AG09319 (cell line): ENCODE results near the gene SGMS1.

Source experiments
- DNase-seq: peaks from one replicate; pipeline ENCODE4 v3.0.0-alpha.2; 2010; ENCODE audit warnings: low read depth; ENCODE audit errors: extremely low read depth
- TF ChIP-seq, protein P1 (sequence below): IDR thresholded peaks from 2 replicates; pipeline ENCODE4 v1.5.1; 2011; ENCODE audit warnings: low read depth, mild to moderate bottlenecking, inconsistent platforms, low read length, moderate library complexity

The SGMS1 gene

DNA sequence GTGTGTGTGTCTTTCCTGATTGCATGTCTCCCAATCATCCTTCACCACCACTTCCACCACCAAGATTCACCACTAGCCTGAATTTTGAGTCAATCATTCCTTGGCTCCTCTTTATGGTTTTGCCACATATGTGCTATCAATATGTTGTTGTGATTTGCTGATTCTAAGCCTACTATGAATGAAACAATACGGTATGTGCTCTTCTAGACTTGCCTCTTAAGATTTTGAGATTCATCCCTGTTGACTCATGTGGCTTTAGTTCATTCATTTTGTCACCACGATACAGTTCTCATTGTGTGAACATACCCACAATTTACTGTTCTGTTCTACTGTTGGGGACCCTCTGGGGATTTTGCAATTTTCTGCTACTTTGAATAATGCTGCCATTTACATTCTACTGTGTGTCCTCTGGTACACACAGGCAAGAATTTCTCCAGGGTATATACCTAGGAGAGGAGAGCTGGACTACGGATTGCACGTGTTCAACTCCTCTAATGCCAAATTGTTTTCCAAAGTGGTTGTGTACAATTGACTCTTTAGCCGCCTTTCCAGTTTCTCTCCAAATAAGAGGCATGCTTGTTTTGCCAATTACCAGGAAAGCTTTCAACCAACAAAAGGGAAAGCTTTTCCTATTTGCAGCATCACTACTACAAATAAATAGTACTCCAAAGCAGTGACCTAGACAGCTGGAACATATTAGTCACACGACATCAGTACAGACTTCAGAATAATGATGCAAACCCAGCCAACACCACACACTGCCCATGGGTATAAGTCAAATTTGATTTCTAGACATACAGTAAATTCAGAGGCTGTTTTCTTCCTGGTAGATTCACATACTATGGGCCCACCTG lies 30.0 kb downstream of the SGMS1 start:
- peak; percentile 84 for DNase-seq
- TF ChIP-seq, protein P1, sequence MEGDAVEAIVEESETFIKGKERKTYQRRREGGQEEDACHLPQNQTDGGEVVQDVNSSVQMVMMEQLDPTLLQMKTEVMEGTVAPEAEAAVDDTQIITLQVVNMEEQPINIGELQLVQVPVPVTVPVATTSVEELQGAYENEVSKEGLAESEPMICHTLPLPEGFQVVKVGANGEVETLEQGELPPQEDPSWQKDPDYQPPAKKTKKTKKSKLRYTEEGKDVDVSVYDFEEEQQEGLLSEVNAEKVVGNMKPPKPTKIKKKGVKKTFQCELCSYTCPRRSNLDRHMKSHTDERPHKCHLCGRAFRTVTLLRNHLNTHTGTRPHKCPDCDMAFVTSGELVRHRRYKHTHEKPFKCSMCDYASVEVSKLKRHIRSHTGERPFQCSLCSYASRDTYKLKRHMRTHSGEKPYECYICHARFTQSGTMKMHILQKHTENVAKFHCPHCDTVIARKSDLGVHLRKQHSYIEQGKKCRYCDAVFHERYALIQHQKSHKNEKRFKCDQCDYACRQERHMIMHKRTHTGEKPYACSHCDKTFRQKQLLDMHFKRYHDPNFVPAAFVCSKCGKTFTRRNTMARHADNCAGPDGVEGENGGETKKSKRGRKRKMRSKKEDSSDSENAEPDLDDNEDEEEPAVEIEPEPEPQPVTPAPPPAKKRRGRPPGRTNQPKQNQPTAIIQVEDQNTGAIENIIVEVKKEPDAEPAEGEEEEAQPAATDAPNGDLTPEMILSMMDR: no peak

DNA sequence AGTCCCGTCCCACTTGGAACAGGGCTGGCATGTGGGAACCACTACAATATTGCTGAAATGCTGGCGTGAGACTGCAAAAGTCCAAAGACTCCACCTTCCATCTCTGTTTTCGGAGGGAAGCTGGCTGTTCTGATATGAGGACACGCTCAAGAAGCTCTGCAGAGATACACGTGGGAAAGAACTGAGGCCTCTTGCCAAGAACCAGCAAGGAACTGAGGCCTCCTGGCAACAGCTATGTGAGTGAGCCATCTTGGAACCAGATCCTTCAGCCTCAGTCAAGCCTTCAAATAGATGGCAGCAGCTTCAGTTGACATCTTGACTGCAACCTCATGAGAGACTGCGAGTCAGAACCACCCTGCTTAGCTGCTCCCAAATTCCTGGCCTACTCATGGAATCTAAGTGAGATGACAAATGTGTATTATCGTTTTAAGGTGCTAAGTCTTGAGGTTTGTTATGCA lies 30.8 kb downstream of the SGMS1 start:
- TF ChIP-seq, protein P1: no peak
- no peak for DNase-seq

DNA sequence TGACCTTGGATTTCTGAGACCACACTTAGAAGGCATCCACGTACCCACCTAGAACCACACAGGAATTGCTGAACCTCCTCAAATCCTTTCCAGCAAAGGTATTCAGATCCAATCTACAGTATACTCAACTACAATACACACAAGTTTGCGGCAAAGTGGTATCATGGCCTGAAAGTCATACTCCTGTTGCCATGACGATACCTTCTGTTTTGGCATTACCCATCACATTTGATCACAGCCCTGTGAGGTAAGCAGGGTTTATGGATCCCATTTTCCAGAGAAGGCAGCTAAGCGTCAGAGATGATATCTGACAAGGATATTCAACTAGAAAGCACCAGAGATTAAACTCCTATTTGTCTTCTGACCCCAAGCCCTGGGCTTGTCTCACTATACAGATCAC lies 32.8 kb downstream of the SGMS1 start:
- TF ChIP-seq, protein P1: no peak

DNA sequence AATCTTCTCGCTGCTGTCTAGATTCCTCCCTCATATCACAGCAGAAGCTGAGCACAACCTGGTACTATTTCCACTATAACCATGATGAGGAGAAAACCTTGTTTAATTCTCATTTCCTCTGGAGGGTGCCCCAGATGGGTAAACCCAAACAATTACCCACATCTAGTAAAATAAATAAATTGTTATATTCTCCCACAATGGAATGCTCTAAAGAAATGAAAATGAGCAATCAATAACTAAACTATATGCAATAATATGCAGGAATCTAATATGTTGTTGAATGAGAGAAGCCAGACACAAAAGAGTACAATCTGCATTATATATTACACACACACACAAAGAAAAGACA lies 37.0 kb downstream of the SGMS1 start:
- DNase-seq: no peak
- TF ChIP-seq, protein P1: no peak

More for the DNA sequence above, 32.8 kb downstream of the SGMS1 start:
- no peak for DNase-seq

DNA sequence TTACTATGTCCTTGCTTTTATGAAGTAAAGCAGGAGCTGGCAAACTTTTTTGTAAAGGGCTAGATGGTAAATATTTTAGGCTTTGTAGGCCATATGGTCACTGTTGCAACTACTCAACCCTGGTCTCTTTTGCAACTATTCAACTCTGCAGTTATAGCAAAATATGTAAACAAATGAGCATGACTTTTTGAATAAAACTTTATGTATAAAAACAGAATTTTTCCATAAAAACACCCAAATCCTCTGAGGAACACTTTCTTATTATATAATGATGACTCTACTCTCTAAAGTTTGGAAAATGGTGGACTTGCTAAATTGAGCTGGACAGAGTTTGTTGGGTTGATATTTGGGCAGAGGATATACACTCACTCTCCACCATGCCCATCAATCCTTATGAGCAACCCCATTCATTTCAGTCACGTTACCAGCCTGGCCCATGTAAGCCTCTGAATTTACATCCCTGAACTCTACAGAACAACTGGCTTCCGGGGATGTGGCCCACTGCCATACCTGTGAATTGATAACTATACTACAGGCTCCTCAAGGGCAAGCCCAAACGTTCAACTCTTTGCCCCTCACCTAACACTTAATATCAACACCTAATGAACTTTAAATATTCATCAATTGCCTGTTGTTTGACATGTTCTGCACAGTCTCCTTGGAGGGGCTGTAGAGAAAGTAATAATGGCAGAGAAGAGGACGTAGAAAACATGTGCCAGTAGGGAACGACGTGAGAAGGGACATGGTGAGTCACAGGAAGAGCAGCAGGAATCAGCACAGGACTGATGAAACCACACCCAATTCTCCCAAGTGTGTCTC lies 37.6 kb downstream of the SGMS1 start:
- no peak for DNase-seq
- TF ChIP-seq, protein P1: no peak

DNA sequence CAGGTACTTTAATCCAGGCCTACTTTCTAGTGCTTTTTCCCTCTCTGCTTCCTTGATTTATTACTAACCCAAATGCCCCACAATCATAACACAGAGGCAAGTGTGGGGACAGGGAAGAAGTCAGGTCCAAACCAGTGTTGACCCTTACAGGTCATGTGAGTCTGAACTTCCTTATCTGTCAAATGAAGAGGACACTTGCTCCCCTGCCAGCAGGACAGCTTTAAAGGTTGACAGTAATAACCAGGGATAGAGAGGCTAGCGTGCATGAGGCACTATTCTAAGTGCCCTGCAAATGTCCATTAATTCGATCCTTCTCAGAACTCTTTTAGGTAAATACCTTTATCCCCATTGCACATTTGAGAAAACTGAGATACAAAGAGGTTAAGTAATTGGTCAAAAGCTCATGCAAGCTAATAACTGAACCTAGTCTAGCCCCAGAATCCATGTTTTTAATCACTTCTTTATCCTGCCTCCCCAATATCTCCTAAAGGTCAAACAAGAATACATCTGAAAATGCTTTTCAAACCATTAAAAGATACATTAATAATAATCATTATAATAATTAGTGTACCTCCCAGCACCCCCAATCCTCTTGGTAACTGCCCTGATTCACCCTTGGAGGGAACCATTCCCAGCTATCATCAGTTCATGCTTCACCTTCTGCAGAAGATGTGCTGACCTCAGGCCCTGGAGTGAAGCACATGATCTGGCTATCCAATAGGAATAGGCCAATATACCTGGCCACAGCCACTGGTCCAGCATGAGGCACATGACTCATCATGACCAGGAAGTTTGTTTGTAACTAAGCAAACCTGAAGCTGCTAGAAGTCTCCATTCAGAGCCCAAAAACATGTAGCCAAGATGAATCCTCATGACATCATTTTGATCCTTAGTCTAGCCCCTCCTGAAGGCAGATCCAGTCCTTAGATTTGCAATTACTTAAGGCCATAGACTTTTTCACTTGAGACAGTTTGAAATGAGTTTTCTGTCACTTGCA lies 40.7 kb downstream of the SGMS1 start:
- TF ChIP-seq, protein P1: no peak
- no peak for DNase-seq
